Measurements from ENCODE around the gene FNDC3B. TPM values are rescaled to one million over a fixed set of nuclear protein-coding genes. Genes with fewer than 3 reads are reported as not detected.

FNDC3B gene
- total and polyA plus RNA-seq, 9 of the 15 experiments (the other 6 are each of a cell fraction or from before 2014, with no cell fraction given), result 7.0 to 35.8 (median 16.2) TPM

DNA sequence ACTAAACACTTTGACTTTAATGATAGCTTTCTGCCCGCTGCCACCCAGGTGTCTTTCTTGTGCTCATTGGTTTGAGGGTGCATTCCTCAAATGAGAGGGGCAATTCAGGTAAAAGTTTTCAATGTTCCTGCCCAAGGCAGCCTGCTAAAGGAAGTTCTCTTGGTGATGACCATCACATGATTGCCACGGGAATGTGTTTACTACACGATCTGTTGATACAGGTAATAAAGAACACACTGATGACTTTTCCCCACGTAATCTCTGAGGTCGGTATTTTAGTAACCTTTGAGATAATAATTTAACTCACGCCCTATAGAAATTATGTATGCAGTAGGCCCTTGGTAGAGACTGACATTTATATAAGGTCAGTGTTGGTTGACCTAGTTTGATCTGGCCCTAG is 39.3 kb downstream of the FNDC3B start (continued):
- TF ChIP-seq, protein P1, sequence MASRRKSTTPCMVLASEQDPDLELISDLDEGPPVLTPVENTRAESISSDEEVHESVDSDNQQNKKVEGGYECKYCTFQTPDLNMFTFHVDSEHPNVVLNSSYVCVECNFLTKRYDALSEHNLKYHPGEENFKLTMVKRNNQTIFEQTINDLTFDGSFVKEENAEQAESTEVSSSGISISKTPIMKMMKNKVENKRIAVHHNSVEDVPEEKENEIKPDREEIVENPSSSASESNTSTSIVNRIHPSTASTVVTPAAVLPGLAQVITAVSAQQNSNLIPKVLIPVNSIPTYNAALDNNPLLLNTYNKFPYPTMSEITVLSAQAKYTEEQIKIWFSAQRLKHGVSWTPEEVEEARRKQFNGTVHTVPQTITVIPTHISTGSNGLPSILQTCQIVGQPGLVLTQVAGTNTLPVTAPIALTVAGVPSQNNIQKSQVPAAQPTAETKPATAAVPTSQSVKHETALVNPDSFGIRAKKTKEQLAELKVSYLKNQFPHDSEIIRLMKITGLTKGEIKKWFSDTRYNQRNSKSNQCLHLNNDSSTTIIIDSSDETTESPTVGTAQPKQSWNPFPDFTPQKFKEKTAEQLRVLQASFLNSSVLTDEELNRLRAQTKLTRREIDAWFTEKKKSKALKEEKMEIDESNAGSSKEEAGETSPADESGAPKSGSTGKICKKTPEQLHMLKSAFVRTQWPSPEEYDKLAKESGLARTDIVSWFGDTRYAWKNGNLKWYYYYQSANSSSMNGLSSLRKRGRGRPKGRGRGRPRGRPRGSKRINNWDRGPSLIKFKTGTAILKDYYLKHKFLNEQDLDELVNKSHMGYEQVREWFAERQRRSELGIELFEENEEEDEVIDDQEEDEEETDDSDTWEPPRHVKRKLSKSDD (conservative IDR thresholded peaks at IDR 0.05; ENCODE audit: low read length), result no peak
- TF ChIP-seq, protein P2, sequence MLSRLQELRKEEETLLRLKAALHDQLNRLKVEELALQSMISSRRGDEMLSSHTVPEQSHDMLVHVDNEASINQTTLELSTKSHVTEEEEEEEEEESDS (CRISPR knock-in tag; IDR thresholded peaks at IDR 0.05), result no peak
- TF ChIP-seq EP400 (IDR thresholded peaks at IDR 0.05), result no peak
- no peak for TF ChIP-seq CEBPG (CRISPR knock-in tag; IDR thresholded peaks at IDR 0.05)
- no peak for TF ChIP-seq CEBPG (tag; conservative IDR thresholded peaks at IDR 0.05 in 1 of 2, IDR thresholded peaks at IDR 0.05 in 1 of 2)

DNA sequence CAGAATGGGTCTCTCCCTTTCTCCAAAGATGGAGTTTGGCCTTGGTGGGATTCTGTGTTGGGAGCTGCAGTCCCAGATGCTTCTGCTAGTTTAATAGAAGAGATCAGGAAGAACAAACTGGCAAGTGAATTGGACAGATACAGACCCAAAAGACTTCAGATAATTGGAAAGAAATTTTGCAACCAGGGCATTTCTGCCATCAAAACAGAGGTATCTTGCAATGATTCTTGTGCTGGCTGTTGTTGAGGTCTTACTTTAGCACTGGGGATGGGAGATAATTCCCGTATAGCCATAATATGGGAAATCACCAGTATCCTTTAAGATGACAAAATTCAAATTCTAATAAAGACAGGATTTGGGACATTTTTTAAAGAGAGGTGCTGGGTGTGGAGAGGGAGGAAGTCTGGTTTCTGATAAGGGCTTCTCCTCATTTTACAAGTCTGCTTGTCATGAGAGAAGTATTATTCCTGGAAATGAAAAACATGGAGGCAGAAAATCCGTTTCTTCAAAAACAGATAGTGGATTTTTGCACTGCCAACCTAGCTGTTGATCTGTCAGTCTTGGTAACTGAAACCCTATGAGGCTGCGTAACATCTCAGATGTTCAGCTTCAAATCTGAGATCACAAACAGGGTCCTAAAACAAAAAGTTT is 40.1 kb downstream of the FNDC3B start:
- CTCF ChIA-PET (ENCODE audit: low intra/inter-chr PET ratio), result interaction anchor here (0.7 kb wide), 1 partner anchor 250 kb away, joined by 3 read pairs; no protein-coding TSS in a partner anchor
- ATAC-seq, result peak; percentile 32
- no TSS peak for BruUV-seq (replicated peaks)
- Histone ChIP-seq H3K4me2 (ENCODE audit: insufficient read depth, low read length) (peak overlapping the region; percentile 1; the same call in 1 of the 2 replicates), H3K27me3 (ENCODE audit: control insufficient read depth in 2 of 2, insufficient read depth in 2 of 2, low read length in 2 of 2) (no peaks in the 10 kb centered on the region), H3K9me3 (replicated peaks; ENCODE audit: control insufficient read depth, insufficient read depth, low read depth, low read length) (no peaks in the 10 kb centered on the region), H3K9ac (ENCODE audit: insufficient read depth in 1 of 2, low read depth in 2 of 2, low read length in 2 of 2) (peak overlapping the region in 1 of 2 experiments; percentile 24; a peak in 1 of 4 replicates), H3K9me1 (ENCODE audit: control insufficient read depth, insufficient read depth, low read length) (no peaks in the 10 kb centered on the region), H3K4me3 (no peak overlapping the region), H3K4me1 (replicated peaks in 1 of 2; ENCODE audit: control insufficient read depth in 2 of 2, insufficient read depth in 2 of 2, low read length in 2 of 2) (peaks cover 4 to 28% of the 10 kb centered on the region in 2 experiments; a peak in 3 of 5 replicates), H4K20me1 (replicated peaks; ENCODE audit: control insufficient read depth, insufficient read depth, low read length) (no peaks in the 10 kb centered on the region), H3K36me3 (ENCODE audit: control insufficient read depth, insufficient read depth, low read length) (peaks cover 30% of the 10 kb centered on the region), H3K27ac (ENCODE audit: extremely low read depth, low read depth, low read length) (peak overlapping the region; percentile 53; the same call in 2 of the 3 replicates), H2AFZ (ENCODE audit: low read depth, low read length) (no peak overlapping the region), H3K79me2 (ENCODE audit: control insufficient read depth, insufficient read depth, low read length) (peaks cover 98% of the 10 kb centered on the region)
- 2% methylated on average over 3 of the region's 3 CpGs for WGBS (ENCODE audit: insufficient coverage, low coverage, missing lambda C conversion rate)
- FAIRE-seq, result peak; percentile 76
- intact Hi-C loops (cut with micrococcal nuclease), result no loop called here
- peak in 2 of 4 experiments; percentile 37 to 56 for DNase-seq (ENCODE audit: extremely low read depth in 1 of 4, low spot score in 3 of 4)
- in situ Hi-C loops (cut with MboI), result no loop called here
- POLR2A ChIA-PET, result interaction anchor here (0.6 to 3.1 kb wide), 6 partner anchors 9 to 398 kb away, joined by 3 to 15 read pairs (median 4); no protein-coding TSS in a partner anchor
- TF ChIP-seq SMARCA4 (IDR thresholded peaks at IDR 0.05) (peak; percentile 57), ZNF316 (IDR thresholded peaks at IDR 0.05) (peak; percentile 69; the same call in 1 of the 2 replicates), CXXC5 (CRISPR knock-in tag; IDR thresholded peaks at IDR 0.05) (peak; percentile 35; the same call in 1 of the 2 replicates), ASH1L (IDR thresholded peaks at IDR 0.05; ENCODE audit: borderline replicate concordance, low read depth, partially characterized antibody) (no peak)
- TF ChIP-seq, protein P3, sequence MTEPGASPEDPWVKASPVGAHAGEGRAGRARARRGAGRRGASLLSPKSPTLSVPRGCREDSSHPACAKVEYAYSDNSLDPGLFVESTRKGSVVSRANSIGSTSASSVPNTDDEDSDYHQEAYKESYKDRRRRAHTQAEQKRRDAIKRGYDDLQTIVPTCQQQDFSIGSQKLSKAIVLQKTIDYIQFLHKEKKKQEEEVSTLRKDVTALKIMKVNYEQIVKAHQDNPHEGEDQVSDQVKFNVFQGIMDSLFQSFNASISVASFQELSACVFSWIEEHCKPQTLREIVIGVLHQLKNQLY (CRISPR knock-in tag; conservative IDR thresholded peaks at IDR 0.05), result no peak
